Measurements from ENCODE around the gene ADAT3. TPM values are rescaled to one million over a fixed set of nuclear protein-coding genes. Genes with fewer than 3 reads are reported as not detected.

ADAT3 gene
- total and polyA plus RNA-seq, 2 of the 4 experiments (the other 2 are of a cell fraction), result 0.36 to 2.8 TPM

- Histone ChIP-seq H3K4me3 (ENCODE audit: insufficient read depth, low read depth, low read length) (no peak overlapping the region; the same call in 1 of the 2 replicates), H4K5ac (ENCODE audit: low read depth, low read length) (no peak overlapping the region; the same call in 1 of the 2 replicates), H2BK15ac (ENCODE audit: low read depth, low read length) (no peak overlapping the region), H3K4ac (ENCODE audit: low read depth, low read length) (peak overlapping the region; percentile 33), H2BK120ac (ENCODE audit: low read depth, low read length) (no peak overlapping the region), H3K9me1 (ENCODE audit: insufficient read depth, low read length) (peaks cover 7% of the 10 kb centered on the region; the same call in 1 of the 2 replicates), H2AFZ (replicated peaks; ENCODE audit: low read length, poor library complexity) (peak overlapping the region; percentile 92), H2BK20ac (ENCODE audit: low read depth, low read length) (no peak overlapping the region), H3K4me2 (ENCODE audit: low read depth, low read length) (peak overlapping the region; percentile 94; the same call in 1 of the 2 replicates), H3K79me1 (ENCODE audit: low read depth in 1 of 2, low read length in 2 of 2) (peaks cover 8 to 89% of the 10 kb centered on the region in 2 experiments; a peak in 3 of 4 replicates), H4K8ac (ENCODE audit: low read depth in 2 of 2, low read length in 2 of 2) (peak overlapping the region; percentile 84 to 88; a peak in 2 of 4 replicates), H2BK5ac (ENCODE audit: low read depth, low read length, poor library complexity, severe bottlenecking) (peak overlapping the region; percentile 71), H3K9me3 (ENCODE audit: control insufficient read depth, insufficient read depth, low read length) (no peaks in the 10 kb centered on the region), H4K20me1 (ENCODE audit: insufficient read depth, low read length) (peaks cover 85% of the 10 kb centered on the region), H3K27me3 (ENCODE audit: control insufficient read depth, insufficient read depth, low read length) (no peaks in the 10 kb centered on the region), H2AK9ac (replicated peaks; ENCODE audit: low read depth, low read length, poor library complexity) (peak overlapping the region; percentile 99), H3K4me1 (ENCODE audit: control insufficient read depth, insufficient read depth, low read length) (peaks cover 58% of the 10 kb centered on the region), H2AK5ac (ENCODE audit: low read depth, low read length) (peak overlapping the region; percentile 70; the same call in 1 of the 2 replicates), H3K9ac (ENCODE audit: low read depth, low read length) (peak overlapping the region; percentile 19), H3K23ac (ENCODE audit: low read depth, low read length) (no peak overlapping the region), H3K27ac (ENCODE audit: insufficient read depth, low read length) (peak overlapping the region; percentile 84), H3K18ac (ENCODE audit: low read depth, low read length) (no peak overlapping the region), H3K56ac (ENCODE audit: extremely low read depth, insufficient read depth, low read length) (peak overlapping the region; percentile 22; the same call in 1 of the 2 replicates), H3K14ac (replicated peaks; ENCODE audit: low read depth, low read length) (no peak overlapping the region), H4K91ac (ENCODE audit: insufficient read depth, low read depth, low read length) (peak overlapping the region; percentile 32; the same call in 1 of the 2 replicates), H3K36me3 (ENCODE audit: control insufficient read depth, insufficient read depth, low read length) (no peaks in the 10 kb centered on the region)
- no TSS peak for BruUV-seq (replicated peaks)
- dilution Hi-C loops (cut with HindIII; ENCODE audit: low sequenced_read_pairs, unreplicated experiment) (no loop called here), in situ Hi-C loops (cut with MboI; ENCODE audit: low sequenced_read_pairs) (no loop called here), intact Hi-C loops (cut with micrococcal nuclease) (no loop called here)
- 79% methylated on average over 7 of the region's 16 CpGs; no CpG with 5 or more reads in 1 of the 2 experiments for WGBS, 2 experiments (ENCODE audit: extremely low coverage in 2 of 2, insufficient read length in 1 of 2)
- TF ChIP-seq BHLHE40 (IDR thresholded peaks at IDR 0.05; ENCODE audit: low read depth, low read length) (no peak), POLR2A (IDR thresholded peaks at IDR 0.05; ENCODE audit: low read depth, low read length) (no peak), RFX5 (IDR thresholded peaks at IDR 0.05; ENCODE audit: low read depth, low read length) (no peak), SMC3 (IDR thresholded peaks at IDR 0.05; ENCODE audit: low read depth, low read length) (no peak), NFE2L2 (IDR thresholded peaks at IDR 0.05; ENCODE audit: low read depth, low read length) (no peak), RCOR1 (IDR thresholded peaks at IDR 0.05; ENCODE audit: insufficient replicate concordance, low read length) (no peak)
- ChIA-PET CTCF (no interaction called here), POLR2A (ENCODE audit: unreplicated experiment) (interaction anchor here (0.6 kb wide), 1 partner anchor 1418 kb away, joined by 4 read pairs; no protein-coding TSS in a partner anchor)
- no peak for ATAC-seq (ENCODE audit: low read depth)
- no peak for DNase-seq
These were observed 47.4 kb upstream of the ADAT3 start for GRCh38 chr19:1857648-1858326.

All from IMR-90 (cell line).